PC-3 (cell line): ENCODE results near the gene YAF2. TPM values are rescaled to one million over a fixed set of nuclear protein-coding genes. Genes with fewer than 3 reads are reported as not detected.

Experiments used
- ATAC-seq: fragments of 200-7000 bp; cut with Tn5 transposase; 2 replicates; pipeline ENCODE4 v1.9.1; 2020; ENCODE audit warnings: mild to moderate bottlenecking, moderate library complexity
- BruUV-seq: library from RNA; stranded (reverse); fragments of 400-500 nt; replicated peaks from 2 replicates; lab custom pipeline; 2021; lab: Mats Ljungman, UMichigan
- CTCF ChIA-PET: fragments of 300-600 bp; sonication (Branson Sonifier 250); formaldehyde crosslinking; loops from one replicate; lab custom pipeline; 2022; ENCODE audit warnings: antibody characterized with exemption; lab: Charles Lee
- POLR2A ChIA-PET: fragments of 300-600 bp; sonication (Branson Sonifier 250); formaldehyde crosslinking; loops from one replicate; lab custom pipeline; 2022; ENCODE audit warnings: antibody characterized with exemption; ENCODE audit not compliant: unreplicated experiment; lab: Charles Lee
- DNase-seq: peaks from one replicate; pipeline ENCODE4 v3.0.0-alpha.2; 2015
- H2AFZ ChIP-seq: fragments of 300-600 bp; sonication (generic); 2 replicates; pipeline ENCODE4 v1.6.0; 2016; ENCODE audit warnings: antibody characterized with exemption, low read length
- H3F3A ChIP-seq: fragments of 300-600 bp; sonication (generic); one replicate; pipeline ENCODE4 v1.6.0; 2017; ENCODE audit warnings: antibody characterized with exemption, low read length, control low read depth, mild to moderate bottlenecking; ENCODE audit not compliant: unreplicated experiment
- H3K27ac ChIP-seq: fragments of 300-600 bp; sonication (generic); 2 replicates; pipeline ENCODE4 v1.5.1; 2016; ENCODE audit warnings: mild to moderate bottlenecking, low read length
- H3K27me3 ChIP-seq: fragments of 300-600 bp; sonication (generic); 2 replicates; pipeline ENCODE4 v1.6.1; 2016; ENCODE audit warnings: low read length, mixed read lengths
- H3K36me3 ChIP-seq: fragments of 300-600 bp; sonication (generic); 2 replicates; pipeline ENCODE4 v1.6.1; 2016; ENCODE audit warnings: low read depth, mixed run types, low read length, mixed read lengths
- H3K4me1 ChIP-seq: fragments of 300-600 bp; sonication (generic); 2 replicates; pipeline ENCODE4 v1.5.1; 2016; ENCODE audit warnings: low read length; ENCODE audit not compliant: insufficient read depth
- H3K4me2 ChIP-seq: fragments of 300-600 bp; sonication (generic); 2 replicates; pipeline ENCODE4 v1.6.0; 2016; ENCODE audit warnings: low read length
- H3K4me3 ChIP-seq: fragments of 300-600 bp; sonication (generic); 2 replicates; pipeline ENCODE4 v1.5.1; 2016; ENCODE audit warnings: mild to moderate bottlenecking, low read length, mixed read lengths
- H3K79me2 ChIP-seq: fragments of 300-600 bp; sonication (generic); 2 replicates; pipeline ENCODE4 v1.6.1; 2017; ENCODE audit warnings: low read length, mixed read lengths
- H3K9ac ChIP-seq: fragments of 300-600 bp; sonication (generic); 2 replicates; pipeline ENCODE4 v1.6.0; 2016; ENCODE audit warnings: mild to moderate bottlenecking, low read length
- H3K9me2 ChIP-seq: fragments of 300-600 bp; sonication (generic); replicated peaks from 2 replicates; pipeline ENCODE4 v1.6.1; 2016; ENCODE audit warnings: mixed run types, low read length, mixed read lengths
- H3K9me3 ChIP-seq: fragments of 300-600 bp; sonication (generic); 2 replicates; pipeline ENCODE4 v1.6.1; 2016; ENCODE audit warnings: low read length, mixed read lengths
- H4K20me1 ChIP-seq: fragments of 300-600 bp; sonication (generic); 2 replicates; pipeline ENCODE4 v1.6.1; 2016; ENCODE audit warnings: low read length, mixed read lengths
- EZH2 ChIP-seq: fragments of 300-600 bp; sonication (generic); IDR thresholded peaks from one replicate; pipeline ENCODE4 v1.6.1; 2017; ENCODE audit warnings: antibody characterized with exemption, mild to moderate bottlenecking, low read length; ENCODE audit not compliant: unreplicated experiment
- EZH2phosphoT487 ChIP-seq: fragments of 300-600 bp; sonication (generic); IDR thresholded peaks from 2 replicates; pipeline ENCODE4 v1.6.1; 2018; ENCODE audit warnings: mild to moderate bottlenecking, antibody characterized with exemption, low read length, borderline replicate concordance
- intact Hi-C: fragments of 100-400 bp; cut with micrococcal nuclease; formaldehyde crosslinking; loops from 2 replicates; pipeline ENCODE4 v1.9.0; 2023
- total RNA-seq: library from RNA; depleted of rRNA; stranded (reverse); fragments of >200 nt; gene quantifications from 2 replicates; pipeline ENCODE4 v1.2.3, GENCODE V29; 2014
- TF ChIP-seq, protein P1 (sequence below): fragments of 300-600 bp; sonication (generic); conservative IDR thresholded peaks from 2 replicates; pipeline ENCODE4 v1.5.1; 2017; ENCODE audit warnings: antibody characterized with exemption, low read depth, mild to moderate bottlenecking, low read length

The YAF2 gene
- total RNA-seq, 1 experiment from 2014 or later, result 6.8 TPM

DNA sequence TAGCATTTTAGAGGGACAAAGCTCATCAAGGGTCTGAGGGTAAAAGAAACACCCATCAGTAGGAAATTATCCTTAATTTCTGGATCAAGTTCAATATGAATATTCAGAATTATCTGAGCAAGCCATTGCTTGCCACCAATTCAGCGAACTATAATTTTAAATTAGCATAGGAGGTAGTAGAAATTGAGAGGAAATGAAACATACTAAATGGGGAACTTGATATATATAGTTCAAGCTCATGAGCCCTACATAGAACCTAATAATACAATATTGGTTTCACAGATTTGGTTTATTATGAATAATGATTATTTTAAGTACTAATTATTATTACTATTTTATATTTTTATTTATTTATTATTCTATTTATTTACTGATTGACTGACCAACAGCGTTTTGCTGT, 51.3 kb downstream of the YAF2 start:
- POLR2A ChIA-PET, result no interaction called here
- no TSS peak for BruUV-seq
- no peak overlapping the region for H3K27ac ChIP-seq
- no peaks in the 10 kb centered on the region for H3K36me3 ChIP-seq
- H3K4me1 ChIP-seq, result 0 out of 2 replicates have a peak, but pooled peaks cover 6% of the 10 kb centered on the region
- H3K9me3 ChIP-seq, result no peaks in the 10 kb centered on the region
- intact Hi-C loops, result no loop called here
- no peak for DNase-seq
- no peaks in the 10 kb centered on the region for H4K20me1 ChIP-seq
- TF ChIP-seq, protein P1, sequence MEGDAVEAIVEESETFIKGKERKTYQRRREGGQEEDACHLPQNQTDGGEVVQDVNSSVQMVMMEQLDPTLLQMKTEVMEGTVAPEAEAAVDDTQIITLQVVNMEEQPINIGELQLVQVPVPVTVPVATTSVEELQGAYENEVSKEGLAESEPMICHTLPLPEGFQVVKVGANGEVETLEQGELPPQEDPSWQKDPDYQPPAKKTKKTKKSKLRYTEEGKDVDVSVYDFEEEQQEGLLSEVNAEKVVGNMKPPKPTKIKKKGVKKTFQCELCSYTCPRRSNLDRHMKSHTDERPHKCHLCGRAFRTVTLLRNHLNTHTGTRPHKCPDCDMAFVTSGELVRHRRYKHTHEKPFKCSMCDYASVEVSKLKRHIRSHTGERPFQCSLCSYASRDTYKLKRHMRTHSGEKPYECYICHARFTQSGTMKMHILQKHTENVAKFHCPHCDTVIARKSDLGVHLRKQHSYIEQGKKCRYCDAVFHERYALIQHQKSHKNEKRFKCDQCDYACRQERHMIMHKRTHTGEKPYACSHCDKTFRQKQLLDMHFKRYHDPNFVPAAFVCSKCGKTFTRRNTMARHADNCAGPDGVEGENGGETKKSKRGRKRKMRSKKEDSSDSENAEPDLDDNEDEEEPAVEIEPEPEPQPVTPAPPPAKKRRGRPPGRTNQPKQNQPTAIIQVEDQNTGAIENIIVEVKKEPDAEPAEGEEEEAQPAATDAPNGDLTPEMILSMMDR, result no peak
- CTCF ChIA-PET, result no interaction called here
- no peak overlapping the region for H3K9ac ChIP-seq
- no peaks in the 10 kb centered on the region for H3F3A ChIP-seq
- H3K79me2 ChIP-seq, result no peaks in the 10 kb centered on the region
- no peak overlapping the region for H3K4me2 ChIP-seq
- ATAC-seq, result no peak
- no peak overlapping the region for H2AFZ ChIP-seq
- no peaks in the 10 kb centered on the region for H3K9me2 ChIP-seq
- no peak overlapping the region for H3K4me3 ChIP-seq
- no peaks in the 10 kb centered on the region for H3K27me3 ChIP-seq

DNA sequence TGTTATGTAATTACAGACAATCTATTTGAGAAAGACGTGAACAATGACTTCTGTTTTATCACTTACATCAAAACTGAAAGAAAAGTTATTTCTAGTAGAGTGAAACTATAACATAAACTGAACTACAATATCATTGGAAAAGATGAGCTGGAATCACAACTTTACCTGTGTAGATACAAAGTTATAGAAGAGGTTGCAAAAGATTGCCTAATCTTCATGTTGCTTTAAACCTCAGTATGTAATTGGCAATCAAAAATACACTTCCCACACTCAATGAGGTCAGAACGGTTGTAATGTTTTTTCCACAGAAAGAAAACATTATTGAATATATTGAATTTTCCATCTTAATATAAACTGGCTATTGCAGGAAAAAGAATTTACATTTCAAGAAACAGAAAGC, 55.7 kb downstream of the YAF2 start:
- Histone ChIP-seq H3K27me3 (no peaks in the 10 kb centered on the region), H3K4me2 (no peak overlapping the region), H3K36me3 (no peaks in the 10 kb centered on the region), H3K79me2 (no peaks in the 10 kb centered on the region), H3K4me3 (no peak overlapping the region), H3K9ac (no peak overlapping the region), H3K27ac (no peak overlapping the region), H3K9me3 (no peaks in the 10 kb centered on the region), H4K20me1 (no peaks in the 10 kb centered on the region), H3K4me1 (no peaks in the 10 kb centered on the region), H3F3A (no peaks in the 10 kb centered on the region), H2AFZ (no peak overlapping the region), H3K9me2 (no peaks in the 10 kb centered on the region)
- ATAC-seq (no peak), DNase-seq (no peak)
- CTCF ChIA-PET, result no interaction called here
- TF ChIP-seq EZH2phosphoT487 (no peak), EZH2 (no peak)
- TF ChIP-seq, protein P1, result no peak
- no TSS peak for BruUV-seq
- intact Hi-C loops, result no loop called here
- POLR2A ChIA-PET, result no interaction called here

DNA sequence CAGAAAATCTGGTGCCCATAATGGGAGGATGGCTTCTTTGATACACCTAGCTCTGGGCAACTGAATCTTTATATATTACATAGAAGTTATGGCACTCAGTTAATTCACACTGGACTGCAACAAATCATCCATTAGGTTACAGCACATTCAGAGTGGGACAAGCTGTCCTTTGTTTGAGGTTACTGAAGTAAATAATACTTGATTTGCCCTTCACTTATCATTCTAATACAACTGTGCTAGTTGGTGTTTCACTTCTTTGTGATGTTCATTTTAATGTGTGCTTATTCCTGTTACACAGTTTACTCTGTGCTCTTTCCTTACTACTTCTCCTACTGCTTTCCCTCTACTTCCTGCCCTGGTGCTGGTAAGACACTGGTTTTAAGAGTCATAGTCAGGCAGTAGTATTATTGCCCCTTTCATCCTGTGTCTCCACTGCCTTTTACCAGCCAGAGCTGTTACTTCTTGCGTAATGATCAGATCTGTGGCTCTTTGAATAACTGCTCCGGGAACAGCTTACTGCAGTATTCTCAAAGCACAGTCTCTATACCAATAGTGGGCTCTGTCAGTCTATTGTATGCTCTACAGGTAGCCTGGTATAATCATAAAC, 57.0 kb downstream of the YAF2 start:
- H3K4me1 ChIP-seq, result no peaks in the 10 kb centered on the region
- intact Hi-C loops, result no loop called here
- no peak for DNase-seq
- POLR2A ChIA-PET, result no interaction called here
- H3K9me3 ChIP-seq, result no peaks in the 10 kb centered on the region
- no peaks in the 10 kb centered on the region for H3F3A ChIP-seq
- CTCF ChIA-PET, result no interaction called here
- H3K36me3 ChIP-seq, result no peaks in the 10 kb centered on the region
- ATAC-seq, result no peak
- no peak overlapping the region for H3K4me3 ChIP-seq
- no peak overlapping the region for H3K9ac ChIP-seq
- no peaks in the 10 kb centered on the region for H3K79me2 ChIP-seq
- TF ChIP-seq EZH2 (no peak), EZH2phosphoT487 (no peak)
- TF ChIP-seq, protein P1, result no peak
- no peak overlapping the region for H2AFZ ChIP-seq
- no peaks in the 10 kb centered on the region for H3K27me3 ChIP-seq
- H3K9me2 ChIP-seq, result no peaks in the 10 kb centered on the region
- BruUV-seq, result no TSS peak
- H3K4me2 ChIP-seq, result no peak overlapping the region
- no peak overlapping the region for H3K27ac ChIP-seq
- no peaks in the 10 kb centered on the region for H4K20me1 ChIP-seq
